HG03108 (cell line): ENCODE measurements around the gene KCND2.
"Not testable (repeated sequence)": the region's sequence is repeated elsewhere in the genome, so short reads cannot be mapped to it uniquely, and the experiment has no call there.

ENCODE experiments used
- ATAC-seq: cut with Tn5 transposase; IDR thresholded peaks from one replicate; pipeline ENCODE4 v1.9.1; 2021; ENCODE audit warnings: moderate library complexity; ENCODE audit not compliant: unreplicated experiment

The KCND2 gene

GRCh38 chr7:120680985-120681384 is 408.0 kb downstream of the KCND2 start:
- ATAC-seq = no peak

GRCh38 chr7:120684463-120684862 is 411.5 kb downstream of the KCND2 start:
- ATAC-seq = no peak

GRCh38 chr7:120691915-120692314 is 418.9 kb downstream of the KCND2 start:
- no peak for ATAC-seq

- no peak for ATAC-seq
Observed at GRCh38 chr7:120695848-120696247, 422.9 kb downstream of the KCND2 start.

GRCh38 chr7:120700796-120701195 is 427.8 kb downstream of the KCND2 start:
- ATAC-seq = no peak

GRCh38 chr7:120702408-120702807 is 429.4 kb downstream of the KCND2 start:
- not testable (repeated sequence) for ATAC-seq

- ATAC-seq = no peak
Observed at GRCh38 chr7:120703585-120704240, 430.7 kb downstream of the KCND2 start.

- no peak for ATAC-seq
Observed at GRCh38 chr7:120709252-120709971, 436.4 kb downstream of the KCND2 start.

- no peak for ATAC-seq
Observed at GRCh38 chr7:120709972-120710320, 437.0 kb downstream of the KCND2 start.

GRCh38 chr7:120714945-120715344 is 442.0 kb downstream of the KCND2 start:
- ATAC-seq = no peak

GRCh38 chr7:120716307-120716706 is 443.3 kb downstream of the KCND2 start:
- no peak for ATAC-seq

GRCh38 chr7:120717166-120717565 is 444.2 kb downstream of the KCND2 start:
- no peak for ATAC-seq

- ATAC-seq = no peak
Observed at GRCh38 chr7:120718361-120718760, 445.4 kb downstream of the KCND2 start.

GRCh38 chr7:120720317-120720716 is 447.3 kb downstream of the KCND2 start:
- no peak for ATAC-seq

- no peak for ATAC-seq
Observed at GRCh38 chr7:120723465-120724385, 450.8 kb downstream of the KCND2 start.

- no peak for ATAC-seq
Observed at GRCh38 chr7:120724448-120724847, 451.5 kb downstream of the KCND2 start.

- ATAC-seq = no peak
Observed at GRCh38 chr7:120724955-120725354, 452.0 kb downstream of the KCND2 start.

- ATAC-seq = no peak
Observed at GRCh38 chr7:120725376-120726039, 452.5 kb downstream of the KCND2 start.

GRCh38 chr7:120729245-120729644 is 456.3 kb downstream of the KCND2 start:
- no peak for ATAC-seq

- ATAC-seq = no peak
Observed at GRCh38 chr7:120731271-120731670, 458.3 kb downstream of the KCND2 start.

- ATAC-seq = no peak
Observed at GRCh38 chr7:120732256-120732655, 459.3 kb downstream of the KCND2 start.
